ENCODE measurements around the gene PNMA6F. TPM values are rescaled to one million over a fixed set of nuclear protein-coding genes. Genes with fewer than 3 reads are reported as not detected.
"Not testable (repeated sequence)": the region's sequence is repeated elsewhere in the genome, so short reads cannot be mapped to it uniquely, and the experiment has no call there.

The PNMA6F gene
- polyA plus RNA-seq, 1 donor = not detected

GRCh38 chrX:153301746-153302145 is 19.8 kb downstream of the PNMA6F start:
- no peak for DNase-seq

GRCh38 chrX:153299855-153300254 is 21.7 kb downstream of the PNMA6F start:
- no peak for DNase-seq

GRCh38 chrX:153297376-153297775 is 24.2 kb downstream of the PNMA6F start:
- no peak for DNase-seq

GRCh38 chrX:153293485-153294071 is 28.0 kb downstream of the PNMA6F start:
- DNase-seq = not testable (repeated sequence)

- DNase-seq = not testable (repeated sequence)
These were observed 32.8 kb downstream of the PNMA6F start for GRCh38 chrX:153288807-153289206.

- DNase-seq = not testable (repeated sequence)
These were observed 35.9 kb downstream of the PNMA6F start for GRCh38 chrX:153285678-153286077.

GRCh38 chrX:153283982-153284381 is 37.6 kb downstream of the PNMA6F start:
- DNase-seq = not testable (repeated sequence)

GRCh38 chrX:153281784-153282183 is 39.8 kb downstream of the PNMA6F start:
- not testable (repeated sequence) for DNase-seq

GRCh38 chrX:153279304-153279703 is 42.3 kb downstream of the PNMA6F start:
- not testable (repeated sequence) for DNase-seq

- DNase-seq = not testable (repeated sequence)
These were observed 45.5 kb downstream of the PNMA6F start for GRCh38 chrX:153276049-153276448.

GRCh38 chrX:153275418-153275817 is 46.1 kb downstream of the PNMA6F start:
- not testable (repeated sequence) for DNase-seq

GRCh38 chrX:153272584-153272983 is 49.0 kb downstream of the PNMA6F start:
- not testable (repeated sequence) for DNase-seq

GRCh38 chrX:153272070-153272469 is 49.5 kb downstream of the PNMA6F start:
- DNase-seq = not testable (repeated sequence)

Other genes with a start within 250 kb of the PNMA6F start
- gene PNMA6A, start 249.3 kb downstream of the PNMA6F start, polyA plus RNA-seq (ENCODE audit: insufficient read length) = 2.5 TPM
- not detected for gene MAGEA1, start 142.5 kb downstream of the PNMA6F start, polyA plus RNA-seq (ENCODE audit: insufficient read length)
- gene ZNF275, start 12.4 kb upstream of the PNMA6F start, polyA plus RNA-seq (ENCODE audit: insufficient read length) = 7.9 TPM
- gene PNMA6E, start 79.6 kb upstream of the PNMA6F start, polyA plus RNA-seq (ENCODE audit: insufficient read length) = not detected
- gene ZFP92, start 89.7 kb upstream of the PNMA6F start, polyA plus RNA-seq (ENCODE audit: insufficient read length) = 0.63 TPM
- gene TREX2, start 124.3 kb upstream of the PNMA6F start, polyA plus RNA-seq (ENCODE audit: insufficient read length) = 0.43 TPM
- gene HAUS7, start 148.8 kb upstream of the PNMA6F start, polyA plus RNA-seq (ENCODE audit: insufficient read length) = 25.9 TPM
- 101 TPM for gene BGN, start 173.2 kb upstream of the PNMA6F start, polyA plus RNA-seq (ENCODE audit: insufficient read length)
- 0.36 TPM for gene ATP2B3, start 195.9 kb upstream of the PNMA6F start, polyA plus RNA-seq (ENCODE audit: insufficient read length)